ENCODE measurements around the gene SOX6. TPM values are rescaled to one million over a fixed set of nuclear protein-coding genes. Genes with fewer than 3 reads are reported as not detected.

SOX6 gene
- total and polyA plus RNA-seq, 2 of the 13 experiments (the other 11 are each of a cell fraction or from before 2014, with no cell fraction given): 2.6 to 11.2 TPM

- Histone ChIP-seq H3K9ac (ENCODE audit: insufficient read depth, low read depth, low read length) (no peak overlapping the region), H3K4me2 (ENCODE audit: low read depth, low read length) (no peak overlapping the region), H3K36me3 (replicated peaks in 1 of 2; ENCODE audit: control insufficient read depth in 1 of 2, insufficient read depth in 2 of 2, low read length in 2 of 2) (no peaks in the 10 kb centered on the region), H4K20me1 (ENCODE audit: insufficient read depth, low read length) (no peaks in the 10 kb centered on the region), H3K4me3 (replicated peaks in 1 of 3; ENCODE audit: insufficient read depth in 1 of 3, low read depth in 2 of 3, low read length in 3 of 3) (no peak overlapping the region), H3K79me2 (ENCODE audit: insufficient read depth, low read length) (no peaks in the 10 kb centered on the region), H3K9me3 (ENCODE audit: low read length) (peaks cover 13% of the 10 kb centered on the region; the same call in 1 of the 2 replicates), H3K27me3 (ENCODE audit: control insufficient read depth in 1 of 2, insufficient read depth in 2 of 2, low read length in 2 of 2) (no peaks in the 10 kb centered on the region; a peak in 1 of 5 replicates), H3K4me1 (ENCODE audit: insufficient read depth, low read length) (peaks cover 11% of the 10 kb centered on the region; the same call in 1 of the 2 replicates), H3K27ac (ENCODE audit: extremely low read length, insufficient read depth, low read length) (no peak overlapping the region), H2AFZ (ENCODE audit: low read length) (no peak overlapping the region)
- CTCF ChIA-PET (ENCODE audit: low intra/inter-chr PET ratio, low total read pairs): no interaction called here
- TF ChIP-seq CBX5 (CRISPR knock-in tag; IDR thresholded peaks at IDR 0.05; ENCODE audit: borderline replicate concordance) (no peak), CENPBD1 (CRISPR knock-in tag; IDR thresholded peaks at IDR 0.05; ENCODE audit: borderline replicate concordance, low read depth) (no peak), SOX6 (IDR thresholded peaks at IDR 0.05) (no peak), SOX6 (CRISPR knock-in tag; IDR thresholded peaks at IDR 0.05) (no peak)
- ATAC-seq (no peak), FAIRE-seq (no peak), DNase-seq (ENCODE audit: low spot score) (no peak)
- 0% methylated on average over 1 of the region's 1 CpG for WGBS (ENCODE audit: low lambda C conversion rate)
- intact Hi-C loops (cut with micrococcal nuclease; ENCODE audit: unreplicated experiment): no loop called here
- in situ Hi-C loops (cut with HindIII; ENCODE audit: extremely low pct_ligation_motif_present, low pct_unique_long_range_greater_than_20kb): loop anchor here (10.0 kb wide), 1 partner anchor 669 kb away; no protein-coding TSS in a partner anchor
- POLR2A ChIA-PET: no interaction called here
- BruUV-seq (replicated peaks): no TSS peak
Measured at GRCh38 chr11:15945726-15946125, 410.6 kb downstream of the SOX6 start.

- ChIA-PET CTCF (ENCODE audit: low intra/inter-chr PET ratio, low total read pairs) (no interaction called here), POLR2A (no interaction called here)
- in situ Hi-C loops (cut with HindIII; ENCODE audit: extremely low pct_ligation_motif_present, low pct_unique_long_range_greater_than_20kb): loop anchor here (10.0 kb wide), 1 partner anchor 670 kb away; no protein-coding TSS in a partner anchor
- Histone ChIP-seq H3K4me2 (ENCODE audit: low read depth, low read length) (no peak overlapping the region), H3K4me1 (ENCODE audit: insufficient read depth, low read length) (peaks cover 11% of the 10 kb centered on the region; the same call in 1 of the 2 replicates), H3K9me3 (ENCODE audit: low read length) (peaks cover 13% of the 10 kb centered on the region; the same call in 1 of the 2 replicates), H3K9ac (ENCODE audit: insufficient read depth, low read depth, low read length) (no peak overlapping the region), H3K36me3 (replicated peaks in 1 of 2; ENCODE audit: control insufficient read depth in 1 of 2, insufficient read depth in 2 of 2, low read length in 2 of 2) (no peaks in the 10 kb centered on the region), H3K27ac (ENCODE audit: extremely low read length, insufficient read depth, low read length) (no peak overlapping the region), H4K20me1 (ENCODE audit: insufficient read depth, low read length) (no peaks in the 10 kb centered on the region), H3K27me3 (ENCODE audit: control insufficient read depth in 1 of 2, insufficient read depth in 2 of 2, low read length in 2 of 2) (no peaks in the 10 kb centered on the region; a peak in 1 of 5 replicates), H3K79me2 (ENCODE audit: insufficient read depth, low read length) (no peaks in the 10 kb centered on the region), H2AFZ (ENCODE audit: low read length) (no peak overlapping the region), H3K4me3 (replicated peaks in 1 of 3; ENCODE audit: insufficient read depth in 1 of 3, low read depth in 2 of 3, low read length in 3 of 3) (no peak overlapping the region)
- intact Hi-C loops (cut with micrococcal nuclease; ENCODE audit: unreplicated experiment): no loop called here
- ATAC-seq (no peak), DNase-seq (ENCODE audit: low spot score) (no peak), FAIRE-seq (no peak)
- BruUV-seq (replicated peaks): no TSS peak
- TF ChIP-seq DR1 (CRISPR knock-in tag; IDR thresholded peaks at IDR 0.05): no peak
- TF ChIP-seq ZNF10 (CRISPR knock-in tag; IDR thresholded peaks at IDR 0.05; ENCODE audit: borderline replicate concordance, low read depth): no peak
- no peak for TF ChIP-seq GLMP (CRISPR knock-in tag; IDR thresholded peaks at IDR 0.05; ENCODE audit: borderline replicate concordance)
- no peak for TF ChIP-seq ZNF225 (CRISPR knock-in tag; IDR thresholded peaks at IDR 0.05)
- TF ChIP-seq ZGPAT (CRISPR knock-in tag; IDR thresholded peaks at IDR 0.05): no peak
- TF ChIP-seq ZNF503 (CRISPR knock-in tag; IDR thresholded peaks at IDR 0.05): no peak
- no peak for TF ChIP-seq SP2 (CRISPR knock-in tag; IDR thresholded peaks at IDR 0.05)
- no peak for TF ChIP-seq ZNF629 (CRISPR knock-in tag; conservative IDR thresholded peaks at IDR 0.05)
- no peak for TF ChIP-seq MATR3 (CRISPR knock-in tag; IDR thresholded peaks at IDR 0.05)
- no peak for TF ChIP-seq ZNF576 (CRISPR knock-in tag; IDR thresholded peaks at IDR 0.05)
- no peak for TF ChIP-seq TMF1 (CRISPR knock-in tag; IDR thresholded peaks at IDR 0.05; ENCODE audit: low read depth)
Measured at GRCh38 chr11:15944460-15944859, 411.9 kb downstream of the SOX6 start.
